OCI-M1 (cell line): ENCODE results near the gene CFAP70.
A peak's percentile ranks its signal among the peaks of the same experiment; 100 is the strongest.
"Not testable (repeated sequence)": the region's sequence is repeated elsewhere in the genome, so short reads cannot be mapped to it uniquely, and the experiment has no call there.

ENCODE experiments used
- DNase-seq: peaks from one replicate; lab custom pipeline; 2025; lab: John Stamatoyannopoulos, UW

CFAP70 gene

DNA sequence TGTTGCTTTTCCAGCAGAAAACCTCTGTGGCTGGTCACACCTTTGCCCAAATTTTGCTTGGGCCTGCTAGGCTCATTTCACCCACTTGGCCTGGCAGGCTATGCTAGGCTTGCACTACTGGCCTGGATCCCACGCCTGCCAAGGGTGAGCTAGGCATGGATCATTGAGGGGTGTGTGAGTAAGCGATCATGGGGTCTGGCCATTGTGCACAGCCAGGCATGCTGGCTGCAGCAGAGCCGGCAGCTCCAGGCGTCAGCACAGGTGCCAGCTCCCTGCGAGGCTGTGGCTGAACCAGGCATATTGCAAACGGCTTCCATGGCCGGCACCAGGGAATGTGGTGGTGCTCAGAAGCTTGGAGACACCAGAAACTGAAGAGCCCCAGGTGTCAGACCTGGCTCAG, 19.2 kb downstream of the CFAP70 start:
- no peak for DNase-seq

DNA sequence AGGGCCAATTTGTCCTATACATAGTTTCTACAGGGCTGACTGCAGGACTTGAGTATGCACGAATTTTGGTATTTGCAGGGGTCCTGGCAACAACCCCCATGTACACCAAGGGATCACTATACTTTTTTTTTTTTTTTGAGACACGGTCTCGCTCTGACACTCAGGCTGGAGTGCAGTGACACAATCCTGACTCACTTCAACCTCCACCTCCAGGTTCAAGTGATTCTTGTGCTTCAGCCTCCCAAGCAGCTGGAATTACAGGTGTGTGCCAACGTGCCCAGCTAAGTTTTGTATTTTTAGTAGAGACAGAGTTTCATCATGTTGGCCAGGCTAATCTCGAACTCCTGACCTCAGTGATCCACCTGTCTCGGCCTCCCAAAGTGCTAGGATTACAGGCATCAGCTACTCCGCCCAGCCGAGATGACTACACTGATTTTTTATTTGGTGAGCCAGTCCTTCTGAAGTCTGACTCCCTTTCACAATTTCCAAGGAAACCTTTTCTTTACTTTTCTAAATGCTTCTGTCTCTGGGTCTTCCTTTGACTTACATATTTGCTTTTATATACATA, 19.8 kb downstream of the CFAP70 start:
- no peak for DNase-seq

DNA sequence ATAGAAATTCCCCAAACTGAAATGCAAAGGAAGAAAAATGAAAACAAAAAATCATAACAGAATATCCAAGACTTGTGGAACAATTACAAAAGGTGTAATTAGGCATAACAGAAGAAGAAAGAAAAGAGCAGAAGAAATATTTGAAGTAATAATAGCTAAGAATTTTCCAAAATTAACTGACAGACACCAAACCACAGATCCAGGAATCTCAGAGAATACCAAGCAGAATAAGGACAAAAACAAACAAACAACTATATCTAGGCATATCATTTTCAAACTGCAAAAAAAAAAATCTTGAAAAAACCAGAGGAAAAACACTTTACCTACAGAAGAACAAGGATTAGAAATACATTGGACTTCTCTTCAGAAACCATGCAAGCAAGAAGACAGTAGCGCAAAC, 25.5 kb downstream of the CFAP70 start:
- no peak for DNase-seq

DNA sequence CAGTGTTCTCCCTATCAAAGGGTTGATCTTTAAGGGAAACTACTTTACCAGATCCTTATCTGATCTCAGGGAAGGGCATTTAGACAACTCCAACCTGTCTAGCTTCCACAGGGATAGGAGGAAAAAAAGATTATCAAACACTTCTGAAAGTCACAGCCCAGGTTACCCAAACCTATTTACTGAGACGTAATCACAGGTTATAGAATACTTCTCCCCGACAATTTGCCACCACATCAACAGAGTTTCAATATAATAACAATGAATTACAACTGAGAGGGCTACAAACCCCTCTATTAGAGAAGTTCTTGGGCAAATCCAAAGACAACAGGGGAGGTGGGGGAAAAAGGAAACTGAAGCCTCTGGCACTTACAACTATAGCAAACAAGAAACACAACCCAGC, 26.3 kb downstream of the CFAP70 start:
- DNase-seq: no peak

DNA sequence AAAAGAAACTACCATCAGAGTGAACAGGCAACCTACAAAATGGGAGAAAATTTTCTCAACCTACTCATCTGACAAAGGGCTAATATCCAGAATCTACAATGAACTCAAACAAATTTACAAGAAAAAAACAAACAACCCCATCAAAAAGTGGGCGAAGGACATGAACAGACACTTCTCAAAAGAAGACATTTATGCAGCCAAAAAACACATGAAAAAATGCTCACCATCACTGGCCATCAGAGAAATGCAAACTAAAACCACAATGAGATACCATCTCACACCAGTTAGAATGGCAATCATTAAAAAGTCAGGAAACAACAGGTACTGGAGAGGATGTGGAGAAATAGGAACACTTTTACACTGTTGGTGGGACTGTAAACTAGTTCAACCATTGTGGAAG, 30.1 kb downstream of the CFAP70 start:
- not testable (repeated sequence) for DNase-seq

DNA sequence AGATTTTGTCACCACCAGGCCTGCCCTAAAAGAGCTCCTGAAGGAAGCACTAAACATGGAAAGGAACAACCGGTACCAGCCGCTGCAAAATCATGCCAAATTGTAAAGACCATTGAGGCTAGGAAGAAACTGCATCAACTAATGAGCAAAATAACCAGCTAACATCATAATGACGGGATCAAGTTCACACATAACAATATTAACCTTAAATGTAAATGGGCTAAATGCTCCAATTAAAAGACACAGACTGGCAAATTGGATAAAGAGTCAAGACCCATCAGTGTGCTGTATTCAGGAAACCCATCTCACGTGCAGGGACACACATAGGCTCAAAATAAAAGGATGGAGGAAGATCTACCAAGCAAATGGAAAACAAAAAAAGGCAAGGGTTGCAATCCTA, 33.4 kb downstream of the CFAP70 start:
- not testable (repeated sequence) for DNase-seq

DNA sequence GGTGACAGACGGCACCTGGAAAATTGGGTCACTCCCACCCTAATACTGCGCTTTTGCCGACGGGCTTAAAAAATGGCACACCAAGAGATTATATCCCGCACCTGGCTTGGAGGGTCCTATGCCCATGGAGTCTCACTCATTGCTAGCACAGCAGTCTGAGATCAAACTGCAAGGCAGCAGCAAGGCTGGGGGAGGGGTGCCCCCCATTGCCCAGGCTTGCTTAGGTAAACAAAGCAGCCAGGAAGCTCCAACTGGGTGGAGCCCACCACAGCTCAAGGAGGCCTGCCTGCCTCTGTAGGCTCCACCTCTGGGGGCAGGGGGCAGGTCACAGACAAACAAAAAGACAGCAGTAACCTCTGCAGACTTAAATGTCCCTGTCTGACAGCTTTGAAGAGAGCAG, 35.1 kb downstream of the CFAP70 start:
- not testable (repeated sequence) for DNase-seq

DNA sequence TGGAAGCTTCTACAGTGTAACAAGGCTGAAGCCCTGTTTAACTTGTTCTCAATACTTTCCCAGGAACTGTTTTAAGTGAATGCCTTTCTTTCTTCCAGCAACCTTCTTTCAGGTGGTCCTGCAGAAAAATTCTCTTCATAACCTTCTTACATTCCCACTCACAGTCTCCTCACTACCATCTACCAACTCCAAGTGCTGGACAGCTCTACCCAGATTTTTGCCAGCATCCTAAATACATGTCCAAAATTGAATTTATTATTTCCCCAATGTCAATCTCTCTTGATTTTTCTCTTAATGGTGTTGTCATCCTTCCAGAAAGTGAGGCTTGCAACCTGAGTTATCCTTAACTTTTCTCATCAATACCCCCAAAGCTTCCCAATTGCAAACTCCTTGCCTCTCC, 48.2 kb downstream of the CFAP70 start:
- no peak for DNase-seq

DNA sequence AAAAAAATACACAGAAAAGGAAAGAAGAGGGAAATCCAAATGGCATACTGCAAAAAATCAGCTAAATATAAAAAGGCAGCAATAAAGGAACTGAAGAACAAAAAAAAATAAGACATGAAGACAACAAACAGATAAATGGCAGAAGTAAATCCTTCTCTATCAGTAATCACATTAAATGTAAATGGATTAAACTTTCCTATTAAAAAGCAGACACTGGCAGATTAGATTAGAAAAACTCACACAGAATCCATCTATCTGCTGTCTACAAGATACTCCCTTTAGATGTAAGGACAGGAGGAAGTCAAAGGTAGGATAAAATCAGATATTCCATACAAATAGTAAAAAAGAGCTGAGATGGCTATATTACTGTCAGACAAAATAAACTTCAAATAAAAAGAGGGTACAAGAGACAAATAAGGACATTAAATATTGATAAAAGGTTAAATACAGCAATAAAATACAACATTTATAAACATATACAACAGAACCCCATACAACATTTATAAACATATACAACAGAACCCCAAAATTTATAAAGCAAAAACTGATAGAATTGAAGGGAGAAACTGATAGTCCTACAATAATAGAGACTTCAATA, 51.4 kb downstream of the CFAP70 start:
- no peak for DNase-seq

DNA sequence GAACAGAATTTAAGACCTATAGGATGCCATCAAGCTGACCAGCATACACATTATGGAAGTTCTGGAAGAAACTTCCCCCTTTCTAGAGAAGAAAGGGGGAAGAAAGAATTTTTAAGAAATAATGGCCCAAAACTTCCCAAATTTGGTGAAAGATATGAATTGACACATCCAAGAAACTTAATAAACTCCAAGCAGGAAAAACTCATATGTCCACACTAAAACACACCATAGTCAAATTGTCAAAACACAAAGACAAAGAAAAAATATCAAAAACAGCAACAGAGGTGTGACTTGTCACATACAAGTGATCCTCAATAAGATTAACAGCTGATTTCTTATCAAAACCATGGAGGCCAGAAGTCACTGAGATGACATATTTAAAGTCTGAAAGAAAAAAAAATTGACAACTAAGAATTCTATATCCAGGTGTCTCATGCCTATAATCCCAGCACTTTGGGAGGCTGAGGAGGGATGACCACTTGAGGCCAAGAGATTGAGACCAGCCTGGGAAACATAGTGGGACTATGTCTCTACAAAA, 52.4 kb downstream of the CFAP70 start:
- DNase-seq: no peak

DNA sequence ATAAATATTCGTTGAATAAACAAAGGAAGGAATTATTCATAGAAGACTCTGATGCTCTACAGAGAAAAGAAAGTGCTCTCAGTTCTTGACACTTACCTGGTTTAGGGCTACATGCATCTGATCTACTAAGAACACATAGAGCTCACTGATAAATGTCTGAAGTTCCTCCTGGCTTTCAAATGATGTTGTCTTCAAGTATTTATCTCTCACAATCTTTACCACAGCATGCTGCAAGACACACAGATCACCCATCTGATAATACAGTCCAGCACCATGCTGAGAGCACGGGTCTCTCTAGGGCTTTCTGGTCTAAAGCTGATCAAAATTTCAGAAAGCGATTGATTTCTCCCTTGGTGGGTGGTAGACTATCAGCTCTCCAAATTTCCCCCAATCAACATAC, 61.7 kb downstream of the CFAP70 start:
- no peak for DNase-seq

DNA sequence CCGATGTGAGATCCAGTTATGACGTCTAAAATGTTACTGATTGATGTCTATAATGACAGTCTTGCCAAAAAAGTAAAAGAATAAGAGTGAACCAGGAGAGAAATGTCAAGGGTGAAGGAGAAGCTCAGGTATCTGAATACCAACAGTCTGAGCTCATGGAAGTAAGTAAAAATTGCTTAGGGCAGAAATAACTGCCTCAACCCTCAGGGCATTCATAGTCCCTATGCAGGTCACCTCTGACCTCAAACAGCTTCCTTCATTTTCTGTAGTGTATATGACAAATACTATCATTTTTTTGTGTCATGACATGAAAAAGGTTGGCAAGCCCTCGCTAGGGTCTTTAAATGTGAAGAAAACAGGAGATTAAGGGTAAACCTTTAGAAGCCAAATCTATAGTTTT, 65.2 kb downstream of the CFAP70 start:
- DNase-seq: no peak

DNA sequence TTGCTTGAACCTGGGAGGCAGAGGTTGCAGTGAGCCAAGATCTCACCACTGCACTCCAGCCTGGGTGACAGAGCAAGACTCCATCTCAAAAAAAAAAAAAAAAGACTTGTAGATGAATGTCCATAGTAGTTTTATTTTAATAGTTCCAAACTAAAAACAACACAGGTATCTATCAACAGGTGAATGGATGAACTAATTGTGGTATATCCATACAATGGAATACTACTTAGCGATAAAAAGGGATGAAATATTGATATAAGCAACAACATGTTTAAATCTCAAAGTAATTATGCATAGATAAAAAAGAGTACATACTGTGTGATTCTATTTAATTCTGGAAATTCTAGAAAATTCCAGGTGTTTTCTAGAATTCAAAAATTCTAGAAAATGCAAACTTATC, 68.7 kb downstream of the CFAP70 start:
- no peak for DNase-seq

DNA sequence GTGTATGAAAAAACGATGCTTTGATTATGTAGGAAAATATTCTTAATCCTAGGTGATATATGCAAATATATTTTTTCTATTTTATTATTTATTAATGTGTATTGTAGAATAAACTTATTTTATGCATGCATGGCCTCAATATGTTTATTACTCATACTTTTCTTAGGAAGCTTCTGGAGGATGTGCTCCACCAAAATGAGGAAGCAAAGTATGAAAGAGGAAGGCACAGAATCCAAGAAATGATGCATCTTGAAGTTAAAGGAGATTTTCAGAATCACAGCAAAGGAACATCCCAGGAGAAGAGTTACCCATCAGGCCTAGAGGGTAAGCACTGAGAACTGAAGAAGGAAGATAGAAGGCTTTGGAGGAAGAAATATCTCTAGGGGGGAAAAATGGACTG, 71.2 kb downstream of the CFAP70 start:
- DNase-seq: no peak

DNA sequence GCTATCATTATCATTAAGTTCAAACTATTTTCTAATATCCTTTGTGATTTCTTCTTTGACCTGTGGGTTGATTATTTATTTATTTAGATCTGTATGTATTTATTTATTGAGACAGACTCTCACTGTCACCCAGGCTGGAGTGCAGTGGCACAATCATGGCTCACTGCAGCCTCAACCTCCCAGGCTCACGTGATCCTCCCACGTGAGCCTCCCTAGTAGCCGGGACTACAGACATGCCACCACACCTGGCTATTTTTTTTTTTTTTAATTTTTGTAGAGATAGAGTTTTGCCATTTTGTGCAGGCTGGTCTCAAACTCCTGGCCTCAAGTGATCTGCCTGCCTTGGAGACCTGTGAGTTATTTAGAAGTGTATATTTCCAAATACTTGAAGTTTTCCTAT, 77.6 kb downstream of the CFAP70 start:
- no peak for DNase-seq

DNA sequence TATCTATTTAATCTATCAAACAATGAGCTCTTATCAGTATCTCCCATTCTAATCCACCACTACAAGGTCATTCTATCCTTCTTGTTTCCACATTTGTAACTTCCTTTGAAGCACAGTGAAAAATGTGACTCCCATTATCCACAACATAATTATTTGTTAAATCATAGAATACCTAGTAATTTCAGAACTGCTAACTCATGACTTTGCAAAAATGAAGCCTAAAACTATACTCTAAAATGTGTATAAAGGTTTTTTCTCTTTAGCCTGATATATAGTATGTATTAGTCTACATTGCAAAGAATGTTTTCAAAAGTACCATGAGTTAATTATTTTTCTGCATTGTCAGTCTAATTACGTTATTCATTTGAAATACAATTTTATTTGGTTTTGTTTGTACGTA, 94.2 kb downstream of the CFAP70 start:
- no peak for DNase-seq

DNA sequence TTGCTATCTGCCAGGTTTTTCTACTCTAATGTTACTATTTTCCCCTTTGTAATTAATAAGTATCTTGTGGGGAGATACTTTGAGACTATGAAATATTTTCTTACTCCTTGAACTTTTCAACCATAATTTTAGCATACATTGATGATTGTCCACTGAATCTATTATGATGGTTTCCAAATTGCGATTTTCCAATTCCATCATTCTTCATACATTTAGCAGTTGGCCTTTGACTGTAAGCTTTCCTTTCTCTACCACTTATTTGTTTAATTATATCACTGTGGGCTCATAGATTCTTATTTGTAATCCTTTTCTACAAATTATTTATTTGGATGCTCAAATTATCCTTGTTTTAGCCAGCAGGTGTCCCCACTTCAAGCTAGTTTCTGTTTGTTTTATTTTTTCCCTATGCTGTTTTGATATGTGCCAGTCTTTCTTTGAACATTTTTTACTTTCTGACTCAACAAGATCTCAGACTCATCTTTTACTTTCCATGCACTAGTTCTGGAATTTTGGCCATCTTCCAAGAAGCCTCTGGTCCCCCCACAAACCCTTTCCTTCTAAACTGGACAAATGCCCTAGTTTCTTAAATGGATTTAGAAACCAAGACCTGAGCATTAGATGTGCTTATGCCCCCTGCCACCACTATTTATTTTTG, 94.8 kb downstream of the CFAP70 start:
- DNase-seq: peak; percentile 73

DNA sequence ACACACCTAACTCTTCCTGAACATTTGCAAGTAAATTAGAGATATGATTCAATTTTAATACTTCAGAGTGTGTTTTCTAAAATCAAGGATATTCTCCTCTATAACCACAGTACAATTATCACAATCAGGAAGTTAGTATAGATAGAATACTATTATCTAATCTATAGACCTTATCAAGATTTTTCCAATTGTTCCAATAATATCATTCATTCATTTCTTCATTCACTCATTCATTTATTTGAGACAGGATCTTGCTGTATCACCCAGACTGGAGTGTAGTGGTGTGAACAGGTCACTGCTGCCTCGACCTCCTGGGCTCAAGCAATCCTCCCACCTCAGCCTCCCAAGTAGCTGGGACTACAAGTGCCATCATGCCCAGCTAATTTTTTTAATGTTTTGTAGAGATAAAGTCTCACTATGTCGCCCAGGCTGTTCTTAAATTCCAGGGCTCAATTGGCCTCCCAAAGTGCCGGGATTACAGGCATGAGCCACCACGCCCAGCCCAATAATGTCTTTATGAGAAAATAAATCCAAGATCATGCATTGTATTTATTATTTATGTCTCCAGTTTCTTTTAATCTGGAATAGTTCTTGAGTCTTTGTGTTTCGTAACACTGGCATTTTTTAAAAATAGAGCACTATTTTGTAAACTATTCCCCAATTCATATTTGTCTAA, 95.6 kb downstream of the CFAP70 start:
- no peak for DNase-seq

DNA sequence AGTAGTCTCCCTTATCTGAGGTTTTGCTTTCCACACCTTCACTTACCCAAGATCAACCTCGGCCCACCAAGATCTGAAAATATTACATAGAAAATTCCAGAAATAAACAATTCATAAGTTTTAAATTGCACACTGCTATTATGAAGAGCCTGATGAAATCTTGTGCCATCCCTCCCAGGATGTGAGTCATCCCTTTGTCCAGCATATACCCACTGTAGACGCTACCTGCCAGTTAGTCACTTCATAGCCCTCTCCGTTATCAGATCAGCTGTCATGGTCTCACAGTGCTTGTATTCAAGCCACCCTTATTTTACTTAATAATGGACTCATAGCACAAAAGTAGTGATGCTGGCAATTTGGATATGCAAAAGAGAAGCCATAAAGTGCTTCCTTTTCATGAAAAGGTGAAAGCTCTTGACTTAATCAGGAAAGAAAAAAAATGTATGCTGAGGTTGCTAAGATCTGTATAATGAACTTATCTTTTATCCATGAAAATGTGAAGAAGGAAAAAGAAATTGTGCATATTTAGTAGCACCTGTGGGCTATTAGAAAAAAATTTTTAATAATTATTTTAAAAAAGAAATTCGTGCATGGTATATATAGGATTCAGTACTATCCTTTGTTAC, 96.4 kb downstream of the CFAP70 start:
- DNase-seq: peak; percentile 83

DNA sequence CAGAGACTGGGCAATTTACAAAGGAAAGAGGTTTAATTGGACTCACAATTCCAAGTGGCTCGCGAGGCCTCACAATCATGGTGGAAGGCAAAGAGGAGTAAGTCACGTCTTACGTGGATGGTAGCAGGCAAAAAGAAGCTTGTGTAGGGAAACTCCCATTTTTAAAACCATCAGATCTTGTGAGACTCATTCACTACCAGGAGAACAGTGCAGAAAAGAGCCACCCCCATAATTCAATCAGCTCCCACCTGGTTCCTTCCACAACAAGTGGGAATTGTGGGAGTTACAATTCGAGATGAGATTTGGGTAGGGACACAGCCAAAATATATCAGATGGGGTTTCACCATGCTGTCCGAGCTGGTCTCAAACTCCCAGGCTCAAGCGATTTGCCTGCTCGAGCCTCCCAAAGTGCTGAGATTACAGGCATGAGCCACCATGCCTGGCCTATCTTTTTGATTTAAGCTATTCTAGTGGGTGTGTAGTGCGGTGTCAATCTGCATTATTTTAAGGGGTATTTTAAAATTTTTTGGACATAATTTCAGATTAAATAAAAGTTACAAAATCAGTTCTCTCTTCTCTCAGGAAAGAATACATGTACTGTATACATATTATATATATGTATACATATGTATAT, 97.2 kb downstream of the CFAP70 start:
- no peak for DNase-seq

DNA sequence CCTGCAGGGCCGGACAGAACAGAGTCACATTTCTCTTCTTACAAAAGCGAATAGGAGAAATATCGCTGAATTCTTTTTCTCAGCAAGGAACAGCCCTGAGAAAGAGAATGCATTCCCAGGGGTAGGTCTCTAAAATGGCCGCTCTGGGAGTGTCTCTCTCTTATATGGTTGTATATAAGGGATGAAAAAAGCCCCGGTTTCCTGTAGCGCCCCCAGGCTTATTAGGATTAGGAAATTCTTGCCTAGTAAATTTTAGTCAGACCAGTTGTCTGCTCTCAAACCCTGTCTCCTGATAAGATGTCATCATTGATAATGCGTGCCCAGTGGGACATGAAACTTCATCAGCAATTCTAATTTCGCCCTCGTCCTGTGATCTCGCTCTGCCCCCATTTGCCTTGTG, 100.1 kb downstream of the CFAP70 start:
- peak; percentile 57 for DNase-seq

DNA sequence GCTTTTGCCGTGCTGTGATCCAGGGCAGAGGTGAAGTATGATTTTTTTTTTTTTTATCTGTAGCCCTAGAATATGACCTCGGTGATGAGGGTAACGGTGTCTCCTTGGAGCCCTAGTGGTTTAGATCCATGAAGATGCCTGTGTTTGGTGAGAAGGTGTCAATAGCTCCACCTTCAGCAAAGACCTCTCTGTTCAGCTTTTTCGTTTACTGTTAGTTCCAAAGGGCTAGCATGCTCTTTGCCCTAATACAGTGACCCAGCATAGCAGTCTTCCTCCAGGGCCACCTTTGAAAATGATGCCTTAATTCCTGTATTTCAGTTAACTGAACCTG, 105.5 kb downstream of the CFAP70 start:
- peak; percentile 71 for DNase-seq
